Brain microvascular endothelial cell (primary cell): ENCODE measurements around the gene ALG10B.

Experiments
- DNase-seq: peaks from one replicate; pipeline ENCODE4 v3.0.0-alpha.2; 2020
- H3K27ac ChIP-seq: fragments of 250-450 bp; sonication (Bioruptor Pico); 2 replicates; pipeline ENCODE4 v1.5.1; 2020; ENCODE audit warnings: mild to moderate bottlenecking, moderate library complexity
- H3K27me3 ChIP-seq: fragments of 250-450 bp; sonication (Bioruptor Pico); replicated peaks from 2 replicates; pipeline ENCODE4 v1.5.1; 2020; ENCODE audit warnings: mild to moderate bottlenecking
- H3K36me3 ChIP-seq: fragments of 250-450 bp; sonication (Bioruptor Pico); replicated peaks from 2 replicates; pipeline ENCODE4 v1.5.1; 2020; ENCODE audit warnings: mild to moderate bottlenecking
- H3K4me3 ChIP-seq: 2 replicates; pipeline ENCODE4 v1.5.1; 2011; ENCODE audit warnings: low read depth, mild to moderate bottlenecking, control low read depth, low read length, moderate library complexity
- CTCF ChIP-seq: IDR thresholded peaks from 2 replicates; pipeline ENCODE4 v1.5.1; 2011; ENCODE audit warnings: low read depth, mild to moderate bottlenecking, moderate library complexity, low read length, control low read depth, inconsistent platforms; ENCODE audit errors: missing control alignments
- in situ Hi-C: cut with HindIII; loops from 2 replicates; pipeline ENCODE4 v1.10.0; 2017; ENCODE audit warnings: low sequenced_read_pairs, low pct_ligation_motif_present

Gene ALG10B

GRCh38 chr12:38370311-38370710 is 53.7 kb downstream of the ALG10B start:
- DNase-seq = no peak
- no peak for TF ChIP-seq CTCF
- in situ Hi-C loops = no loop called here
- Histone ChIP-seq H3K27me3 (no peaks in the 10 kb centered on the region), H3K27ac (no peak overlapping the region), H3K36me3 (no peaks in the 10 kb centered on the region), H3K4me3 (no peak overlapping the region)

- TF ChIP-seq CTCF = no peak
- DNase-seq = no peak
- H3K27me3 ChIP-seq = no peaks in the 10 kb centered on the region
- no peak overlapping the region for H3K27ac ChIP-seq
- no peak overlapping the region for H3K4me3 ChIP-seq
- in situ Hi-C loops = no loop called here
- H3K36me3 ChIP-seq = no peaks in the 10 kb centered on the region
Measured at GRCh38 chr12:38373784-38374183, 57.2 kb downstream of the ALG10B start.

- Histone ChIP-seq H3K4me3 (no peak overlapping the region), H3K27ac (no peak overlapping the region), H3K36me3 (no peaks in the 10 kb centered on the region), H3K27me3 (no peaks in the 10 kb centered on the region)
- TF ChIP-seq CTCF = no peak
- no peak for DNase-seq
- in situ Hi-C loops = no loop called here
Measured at GRCh38 chr12:38374751-38375150, 58.2 kb downstream of the ALG10B start.
